Kidney (tissue), 14 donors: ENCODE data around the gene GALNT12. TPM values are rescaled to one million over a fixed set of nuclear protein-coding genes. Genes with fewer than 3 reads are reported as not detected.

Source experiments
- DNase-seq, 5 donors: peaks; one replicate each; pipeline ENCODE4 v3.0.0-alpha.2; 2013 to 2020
- FAIRE-seq: peaks from 2 replicates; lab custom pipeline; 2012; peaks lifted over from hg19 to GRCh38; lab: Jason Lieb, UNC
- H3K27ac ChIP-seq, 2 donors: one replicate each; pipeline ENCODE4 v1.7.0; 2013; ENCODE audit warnings: low read depth in 2 of 2, low read length in 2 of 2, inconsistent platforms in 1 of 2
- H3K27me3 ChIP-seq: one replicate; pipeline ENCODE4 v1.7.1; 2013; ENCODE audit warnings: low read length, inconsistent platforms; ENCODE audit not compliant: control insufficient read depth, insufficient read depth
- H3K36me3 ChIP-seq, 3 donors: one replicate each; pipeline versions ENCODE4 v1.7.0 to v1.7.1; 2013; ENCODE audit warnings: low read length in 3 of 3, control low read depth in 1 of 3, inconsistent platforms in 1 of 3; ENCODE audit not compliant: insufficient read depth in 3 of 3, control insufficient read depth in 2 of 3
- H3K4me1 ChIP-seq, 3 donors: one replicate each; pipeline versions ENCODE4 v1.7.0 to v1.7.1; 2013; ENCODE audit warnings: low read length in 3 of 3, inconsistent platforms in 1 of 3, low read depth in 1 of 3; ENCODE audit not compliant: control insufficient read depth in 2 of 3, insufficient read depth in 2 of 3
- H3K4me3 ChIP-seq, 3 donors: one replicate each; pipeline versions ENCODE4 v1.7.0 to v1.8.1; 2013; ENCODE audit warnings: low read length in 3 of 3, control low read depth in 1 of 3, inconsistent platforms in 1 of 3
- H3K9ac ChIP-seq, 3 donors: one replicate each; pipeline versions ENCODE4 v1.7.0 to v1.7.1; 2013; ENCODE audit warnings: low read length in 3 of 3, control low read depth in 1 of 3, inconsistent platforms in 1 of 3
- H3K9me3 ChIP-seq, 3 donors: one replicate each; pipeline versions ENCODE4 v1.7.0 to v1.7.1; 2013; ENCODE audit warnings: low read length in 3 of 3, control low read depth in 1 of 3, inconsistent platforms in 1 of 3; ENCODE audit not compliant: control insufficient read depth in 2 of 3, insufficient read depth in 1 of 3
- intact Hi-C: fragments of 100-400 bp; cut with DNase I; formaldehyde crosslinking; loops from one replicate; pipeline ENCODE4 v1.11.1; 2022
- polyA plus RNA-seq: library from polyadenylated mRNA; stranded (reverse); fragments of 350-450 nt; fragmentation: Illumina TruSeq; extraction: RNeasy Lipid Tissue Mini Kit (QIAGEN cat#74804); gene quantifications from one replicate; pipeline ENCODE4 v1.2.3, GENCODE V29; 2014; ENCODE audit warnings: low read depth, low replicate concordance; ENCODE audit not compliant: insufficient read depth
- total RNA-seq: library from RNA; stranded (reverse); fragmentation: NEBNext Ultra II Directional; extraction: Animal tissue kit (Norgen Biotek cat#: 25700); gene quantifications from one replicate; pipeline ENCODE4 v1.2.1, GENCODE V29; 2021
- TF ChIP-seq, protein P1 (sequence below): IDR thresholded peaks from 3 replicates; pipeline ENCODE4 v1.5.1; 2012; ENCODE audit warnings: mild to moderate bottlenecking, moderate library complexity, borderline replicate concordance; ENCODE audit not compliant: insufficient read depth; ENCODE audit errors: extremely low read depth
- donor health status: control.
- donor health status: control.
- donor health status: control.
- donor health status: control.
- donor health status: control.
- donor health status: DM: yes; HTN: yes; CAD: no.
- donor health status: Normal renal cell carcinoma (clear cell type).

Gene GALNT12
- total and polyA plus RNA-seq, 2 donors from 2014 or later, result 3.6 to 10.8 TPM

DNA sequence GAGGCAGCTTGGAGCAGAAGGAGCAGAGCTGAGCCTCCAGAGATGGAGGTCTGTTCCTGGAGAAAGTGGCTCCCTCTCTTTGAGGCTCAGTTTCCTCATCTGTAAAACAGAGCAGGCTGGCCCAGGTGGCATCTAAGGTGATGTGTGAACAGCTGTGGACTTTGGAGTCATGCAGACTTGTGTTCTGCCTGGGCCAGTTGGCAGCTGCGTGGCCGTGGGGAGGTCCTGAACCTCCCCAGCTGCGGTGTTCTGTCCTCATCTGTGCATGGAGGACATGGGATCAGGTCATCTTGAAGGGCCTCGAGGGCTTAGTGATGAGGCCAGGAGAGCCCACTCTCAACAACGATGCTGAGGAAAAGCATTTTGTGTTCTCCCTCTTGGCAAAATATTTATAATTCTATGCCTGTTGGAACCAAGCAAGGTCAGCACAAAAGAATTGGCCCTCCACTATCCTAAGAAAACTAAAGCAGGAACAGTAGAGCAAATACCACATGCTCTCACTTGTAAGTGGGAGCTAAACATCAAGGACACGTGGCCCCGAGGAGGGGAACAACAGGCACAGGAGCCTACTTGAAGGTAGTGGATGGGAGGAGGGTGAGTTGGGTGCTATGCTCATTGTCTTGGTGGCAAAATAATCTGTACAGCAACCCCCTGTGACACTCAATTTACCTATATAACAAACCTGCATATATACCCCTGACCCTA, 73.0 kb downstream of the GALNT12 start:
- Histone ChIP-seq H3K9me3 (no peaks in the 10 kb centered on the region), H3K27me3 (no peaks in the 10 kb centered on the region), H3K36me3 (no peaks in the 10 kb centered on the region), H3K9ac (no peak overlapping the region), H3K4me3 (no peak overlapping the region), H3K27ac (no peak overlapping the region), H3K4me1 (peaks cover 0 to 2% (median 0%) of the 10 kb centered on the region in 3 donors)
- intact Hi-C loops, result no loop called here
- TF ChIP-seq, protein P1, sequence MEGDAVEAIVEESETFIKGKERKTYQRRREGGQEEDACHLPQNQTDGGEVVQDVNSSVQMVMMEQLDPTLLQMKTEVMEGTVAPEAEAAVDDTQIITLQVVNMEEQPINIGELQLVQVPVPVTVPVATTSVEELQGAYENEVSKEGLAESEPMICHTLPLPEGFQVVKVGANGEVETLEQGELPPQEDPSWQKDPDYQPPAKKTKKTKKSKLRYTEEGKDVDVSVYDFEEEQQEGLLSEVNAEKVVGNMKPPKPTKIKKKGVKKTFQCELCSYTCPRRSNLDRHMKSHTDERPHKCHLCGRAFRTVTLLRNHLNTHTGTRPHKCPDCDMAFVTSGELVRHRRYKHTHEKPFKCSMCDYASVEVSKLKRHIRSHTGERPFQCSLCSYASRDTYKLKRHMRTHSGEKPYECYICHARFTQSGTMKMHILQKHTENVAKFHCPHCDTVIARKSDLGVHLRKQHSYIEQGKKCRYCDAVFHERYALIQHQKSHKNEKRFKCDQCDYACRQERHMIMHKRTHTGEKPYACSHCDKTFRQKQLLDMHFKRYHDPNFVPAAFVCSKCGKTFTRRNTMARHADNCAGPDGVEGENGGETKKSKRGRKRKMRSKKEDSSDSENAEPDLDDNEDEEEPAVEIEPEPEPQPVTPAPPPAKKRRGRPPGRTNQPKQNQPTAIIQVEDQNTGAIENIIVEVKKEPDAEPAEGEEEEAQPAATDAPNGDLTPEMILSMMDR, result no peak
- FAIRE-seq (no peak), DNase-seq (no peak)

- H3K27ac ChIP-seq, result no peak overlapping the region
- FAIRE-seq (no peak), DNase-seq (no peak)
- H3K4me3 ChIP-seq, result no peak overlapping the region
- peaks cover 0 to 4% (median 0%) of the 10 kb centered on the region in 3 donors for H3K4me1 ChIP-seq
- no peak overlapping the region for H3K9ac ChIP-seq
- TF ChIP-seq, protein P1, result no peak
- intact Hi-C loops, result no loop called here
- no peaks in the 10 kb centered on the region for H3K27me3 ChIP-seq
- H3K36me3 ChIP-seq, result no peaks in the 10 kb centered on the region
- no peaks in the 10 kb centered on the region for H3K9me3 ChIP-seq
Measured at GRCh38 chr9:98881356-98881755, 73.9 kb downstream of the GALNT12 start.

- FAIRE-seq (no peak), DNase-seq (peak in 1 of 5 donors; percentile 27)
- H3K4me1 ChIP-seq, result peaks cover 0 to 6% (median 0%) of the 10 kb centered on the region in 3 donors
- no peaks in the 10 kb centered on the region for H3K36me3 ChIP-seq
- H3K9ac ChIP-seq, result no peak overlapping the region
- no peaks in the 10 kb centered on the region for H3K9me3 ChIP-seq
- no peaks in the 10 kb centered on the region for H3K27me3 ChIP-seq
- intact Hi-C loops, result no loop called here
- H3K27ac ChIP-seq, result peak overlapping the region; percentile 75 to 82
- TF ChIP-seq, protein P1, result no peak
- H3K4me3 ChIP-seq, result no peak overlapping the region
Measured at GRCh38 chr9:98881836-98882568, 74.5 kb downstream of the GALNT12 start.
